ENCODE measurements around the gene PREX1.

- no peak for TF ChIP-seq CTCF (IDR thresholded peaks at IDR 0.05; ENCODE audit: insufficient read depth, low read length)
- TF ChIP-seq, protein P1, sequence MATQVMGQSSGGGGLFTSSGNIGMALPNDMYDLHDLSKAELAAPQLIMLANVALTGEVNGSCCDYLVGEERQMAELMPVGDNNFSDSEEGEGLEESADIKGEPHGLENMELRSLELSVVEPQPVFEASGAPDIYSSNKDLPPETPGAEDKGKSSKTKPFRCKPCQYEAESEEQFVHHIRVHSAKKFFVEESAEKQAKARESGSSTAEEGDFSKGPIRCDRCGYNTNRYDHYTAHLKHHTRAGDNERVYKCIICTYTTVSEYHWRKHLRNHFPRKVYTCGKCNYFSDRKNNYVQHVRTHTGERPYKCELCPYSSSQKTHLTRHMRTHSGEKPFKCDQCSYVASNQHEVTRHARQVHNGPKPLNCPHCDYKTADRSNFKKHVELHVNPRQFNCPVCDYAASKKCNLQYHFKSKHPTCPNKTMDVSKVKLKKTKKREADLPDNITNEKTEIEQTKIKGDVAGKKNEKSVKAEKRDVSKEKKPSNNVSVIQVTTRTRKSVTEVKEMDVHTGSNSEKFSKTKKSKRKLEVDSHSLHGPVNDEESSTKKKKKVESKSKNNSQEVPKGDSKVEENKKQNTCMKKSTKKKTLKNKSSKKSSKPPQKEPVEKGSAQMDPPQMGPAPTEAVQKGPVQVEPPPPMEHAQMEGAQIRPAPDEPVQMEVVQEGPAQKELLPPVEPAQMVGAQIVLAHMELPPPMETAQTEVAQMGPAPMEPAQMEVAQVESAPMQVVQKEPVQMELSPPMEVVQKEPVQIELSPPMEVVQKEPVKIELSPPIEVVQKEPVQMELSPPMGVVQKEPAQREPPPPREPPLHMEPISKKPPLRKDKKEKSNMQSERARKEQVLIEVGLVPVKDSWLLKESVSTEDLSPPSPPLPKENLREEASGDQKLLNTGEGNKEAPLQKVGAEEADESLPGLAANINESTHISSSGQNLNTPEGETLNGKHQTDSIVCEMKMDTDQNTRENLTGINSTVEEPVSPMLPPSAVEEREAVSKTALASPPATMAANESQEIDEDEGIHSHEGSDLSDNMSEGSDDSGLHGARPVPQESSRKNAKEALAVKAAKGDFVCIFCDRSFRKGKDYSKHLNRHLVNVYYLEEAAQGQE (IDR thresholded peaks at IDR 0.05; ENCODE audit: insufficient replicate concordance, low read depth) = no peak
- no peak for TF ChIP-seq POLR2AphosphoS5 (IDR thresholded peaks at IDR 0.05; ENCODE audit: low read depth)
Measured at GRCh38 chr20:48861444-48861843, 33.6 kb upstream of the PREX1 start.

Data from HL-60 (cell line).